HG03060 (cell line): ENCODE measurements around the gene FAM229A.
"Not testable (repeated sequence)": the region's sequence is repeated elsewhere in the genome, so short reads cannot be mapped to it uniquely, and the experiment has no call there.

ENCODE experiments used
- ATAC-seq: cut with Tn5 transposase; IDR thresholded peaks from one replicate; pipeline ENCODE4 v1.9.1; 2021; ENCODE audit warnings: low read depth, moderate number of reproducible peaks; ENCODE audit not compliant: unreplicated experiment

FAM229A gene

GRCh38 chr1:32362474-32363313, at the start of gene FAM229A, which contains the start of gene TSSK3:
TSS of gene FAM229A (minus strand) at chr1:32362485. CDS start at chr1:32362091, 394 bp downstream.
TSS of gene TSSK3 (plus strand) at chr1:32362539. CDS start at chr1:32362702, 163 bp downstream.
- ATAC-seq = no peak

DNA sequence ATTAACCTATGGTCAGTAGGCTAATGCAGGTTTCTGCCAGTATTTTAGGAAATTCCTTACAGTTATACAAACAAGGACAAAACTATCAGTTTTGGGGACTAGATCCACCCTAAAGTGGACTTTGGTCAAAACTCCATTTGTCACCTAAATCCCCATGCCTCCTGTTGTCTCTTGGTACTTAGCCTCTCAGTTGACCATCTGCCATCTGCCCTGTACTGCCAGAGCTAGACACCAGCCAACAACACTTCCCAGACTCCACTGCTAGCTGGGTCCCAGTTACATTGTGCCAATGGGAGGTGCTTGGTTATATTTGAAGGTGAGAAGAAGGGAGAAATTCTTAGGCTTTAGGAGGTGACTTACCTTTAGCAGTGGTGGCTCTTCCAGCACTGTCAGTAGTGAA, 49.0 kb upstream of the FAM229A start:
- no peak for ATAC-seq

GRCh38 chr1:32406629-32407111, 44.4 kb upstream of the FAM229A start:
- no peak for ATAC-seq

GRCh38 chr1:32405672-32406467, 43.6 kb upstream of the FAM229A start:
- no peak for ATAC-seq

- ATAC-seq = no peak
Observed at GRCh38 chr1:32404946-32405345, 42.7 kb upstream of the FAM229A start.

DNA sequence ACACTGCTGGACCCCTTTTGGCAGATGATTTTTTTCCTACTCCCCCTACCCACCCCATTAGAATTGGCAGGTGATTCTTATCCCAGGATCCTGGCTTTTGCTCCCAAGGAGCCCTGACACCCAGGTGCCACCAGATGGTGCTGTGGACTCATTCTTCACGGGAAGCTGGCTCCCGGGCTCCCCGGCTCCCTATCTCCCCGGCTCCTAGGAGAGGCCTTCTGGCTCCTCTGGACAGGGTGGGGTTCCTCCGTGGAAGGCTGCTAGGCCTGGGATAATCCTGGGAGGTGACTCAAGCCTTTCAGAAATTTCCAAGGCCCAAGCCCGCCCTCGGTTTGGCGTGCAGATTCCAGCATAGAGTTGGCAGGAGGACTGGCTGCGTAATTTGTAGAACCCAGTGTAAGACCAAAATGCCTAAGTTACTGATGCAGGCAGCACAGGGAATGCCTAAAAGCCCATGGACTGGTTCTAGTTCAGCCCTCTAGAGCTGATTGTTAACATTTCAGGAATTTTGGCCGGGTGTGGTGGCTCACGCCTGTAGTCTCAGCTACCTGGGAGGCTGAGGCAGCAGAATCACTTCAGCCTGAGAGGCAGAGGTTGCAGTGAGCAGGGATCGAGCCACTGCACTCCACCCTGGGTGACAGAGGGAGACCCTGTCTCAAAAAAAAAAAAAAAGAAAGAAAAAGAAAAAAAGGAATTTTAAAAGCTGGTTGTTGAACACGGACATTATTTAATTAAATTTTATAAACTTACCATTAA, 38.8 kb upstream of the FAM229A start:
- ATAC-seq = no peak

DNA sequence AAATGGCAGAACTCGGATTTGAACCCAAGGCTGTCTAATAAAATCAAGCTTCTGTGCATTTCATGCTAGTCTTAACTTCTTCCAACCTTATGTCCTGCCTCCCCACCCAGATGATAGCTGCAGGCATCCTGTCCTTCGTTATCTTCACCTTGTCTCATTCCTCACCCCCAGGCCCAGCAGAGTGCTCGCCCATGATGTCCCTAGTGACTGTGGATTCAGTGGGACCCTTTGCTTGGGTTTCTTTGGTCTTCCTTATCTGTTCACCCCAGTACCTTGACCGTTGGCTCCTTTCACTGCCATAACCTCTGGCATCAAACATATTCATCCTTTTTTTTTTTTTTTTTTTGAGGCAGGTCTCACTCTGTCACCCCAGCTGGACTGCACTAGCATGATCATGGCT, 37.6 kb upstream of the FAM229A start:
- ATAC-seq = no peak

DNA sequence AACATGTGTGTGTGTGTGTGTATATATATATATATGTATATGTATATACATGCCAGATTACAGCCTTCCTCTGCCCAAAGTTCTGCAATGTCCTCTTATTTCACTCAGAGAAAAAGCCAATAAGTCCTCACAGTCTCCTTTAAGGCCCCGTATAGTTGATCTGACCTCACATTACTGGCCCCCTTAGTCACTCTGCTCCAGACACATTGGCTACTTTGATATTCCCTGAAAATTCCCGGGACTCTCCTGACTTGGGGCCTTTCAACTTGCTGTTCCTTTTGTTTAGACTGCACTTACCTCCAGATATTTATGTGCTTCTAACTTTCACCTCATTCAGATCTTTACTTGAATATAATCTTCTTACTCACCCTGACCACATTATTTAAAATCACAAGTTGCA, 36.1 kb upstream of the FAM229A start:
- no peak for ATAC-seq

DNA sequence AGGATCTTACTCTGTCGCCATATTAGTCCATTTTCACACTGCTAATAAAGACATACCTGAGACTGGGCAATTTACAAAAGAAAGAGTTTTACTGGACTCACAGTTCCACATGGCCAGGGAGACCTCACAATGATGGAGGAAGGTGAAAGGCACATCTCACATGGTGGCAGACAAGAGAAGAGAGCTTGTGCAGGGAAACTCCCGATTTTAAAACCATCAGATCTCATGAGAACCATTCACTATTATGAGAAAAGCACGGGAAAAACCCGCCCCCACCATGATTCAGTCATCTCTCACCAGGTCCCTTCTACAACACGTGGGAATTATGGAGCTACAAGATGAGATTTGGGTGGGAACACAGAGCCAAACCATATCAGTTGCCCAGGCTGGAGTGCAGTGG, 34.2 kb upstream of the FAM229A start:
- ATAC-seq = not testable (repeated sequence)

- no peak for ATAC-seq
Observed at GRCh38 chr1:32394890-32395432, 32.7 kb upstream of the FAM229A start.

- ATAC-seq = peak; percentile 93
Observed at GRCh38 chr1:32394141-32394889, 32.0 kb upstream of the FAM229A start, which contains the start of gene BSDC1. TSS of gene BSDC1 (minus strand) at chr1:32394441. CDS start at chr1:32394414, 27 bp downstream.

DNA sequence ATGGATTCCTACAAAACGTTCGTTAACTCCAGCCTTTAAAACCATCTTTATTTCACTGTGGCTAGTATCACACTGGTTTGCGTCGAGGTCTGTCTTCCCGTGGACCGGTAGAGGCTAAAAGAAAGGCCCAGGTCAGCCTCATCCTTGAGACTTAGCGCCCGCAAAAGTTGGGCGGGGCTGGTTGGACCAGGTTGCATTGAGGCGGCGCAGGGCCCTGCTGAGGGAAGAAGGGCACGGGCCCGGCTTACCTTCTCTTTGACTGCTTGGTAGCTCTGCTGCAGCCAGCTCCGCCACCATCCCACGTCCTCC, 31.5 kb upstream of the FAM229A start:
- ATAC-seq = no peak

- ATAC-seq = no peak
Observed at GRCh38 chr1:32393136-32393535, 30.9 kb upstream of the FAM229A start.

DNA sequence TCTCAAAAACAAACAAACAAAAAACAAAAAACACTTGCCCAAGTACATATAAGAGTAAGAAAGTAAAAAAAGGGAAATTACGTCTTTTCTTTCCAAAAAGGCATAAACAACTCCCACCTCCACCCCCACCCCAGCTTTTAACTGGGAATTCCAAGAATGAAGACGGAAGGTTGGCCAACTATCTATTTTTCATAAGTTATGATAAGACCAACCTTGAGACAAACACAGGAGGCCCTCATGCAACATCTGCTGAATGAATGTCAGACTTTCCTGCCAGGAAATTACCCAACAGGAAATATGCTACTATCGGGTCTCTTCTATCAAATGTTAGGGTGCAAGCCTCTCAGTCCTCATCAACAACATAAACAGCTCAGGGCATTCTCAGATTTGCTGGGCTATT, 30.0 kb upstream of the FAM229A start:
- ATAC-seq = no peak

GRCh38 chr1:32390904-32391870, 28.9 kb upstream of the FAM229A start:
- ATAC-seq = no peak

DNA sequence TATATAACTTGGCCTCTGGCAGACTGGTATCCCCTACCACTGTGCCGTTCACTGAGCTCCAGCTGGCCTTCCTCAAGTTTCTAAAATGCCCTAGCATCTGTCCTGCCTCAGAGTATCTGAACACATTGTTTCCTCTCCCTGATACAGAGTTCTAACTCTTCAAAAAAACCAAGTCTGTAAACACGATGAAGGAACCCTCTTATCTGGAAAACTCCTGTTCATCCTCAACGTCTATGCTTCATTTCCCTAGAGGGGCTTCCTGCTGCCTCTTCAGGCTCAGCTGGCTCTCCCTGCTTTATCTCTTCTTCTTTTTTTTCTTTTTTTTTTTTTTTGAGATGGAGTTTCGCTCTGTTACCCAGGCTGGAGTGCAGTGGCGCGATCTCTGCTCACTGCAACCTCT, 26.4 kb upstream of the FAM229A start:
- no peak for ATAC-seq

DNA sequence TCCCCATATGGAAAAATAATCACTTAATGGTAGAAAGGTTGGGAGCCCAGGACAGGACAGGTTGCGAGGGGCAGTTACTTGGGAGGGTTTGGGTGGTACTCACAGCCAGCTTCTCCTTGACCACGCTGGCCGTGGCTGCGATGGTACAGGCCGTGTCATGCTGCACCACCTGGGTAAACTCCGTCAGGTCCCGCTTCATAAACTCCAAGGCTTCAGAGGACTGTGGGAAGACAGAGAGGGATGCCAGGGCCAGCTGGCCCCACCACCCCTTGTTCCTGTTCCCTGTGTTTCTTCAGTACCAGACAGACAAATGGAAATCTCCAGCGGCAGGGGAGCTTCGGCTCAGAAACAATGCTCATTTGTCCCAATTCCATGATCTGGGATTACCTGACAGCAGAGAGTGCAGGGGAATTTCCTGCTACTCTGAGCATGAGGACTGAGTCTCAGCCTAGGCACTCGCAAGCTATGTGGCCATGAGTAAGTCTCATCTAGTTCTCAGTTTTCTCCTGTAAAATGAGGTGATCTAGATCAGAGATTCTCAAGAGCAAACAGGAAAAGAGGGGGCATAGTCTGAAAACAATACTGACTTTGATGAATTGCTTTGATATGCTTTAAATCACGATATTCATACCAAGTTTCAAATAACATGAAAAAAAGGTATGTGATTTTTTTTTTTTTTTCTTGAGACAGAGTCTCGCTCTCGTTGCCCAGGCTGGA, 24.5 kb upstream of the FAM229A start:
- ATAC-seq = no peak

- no peak for ATAC-seq
Observed at GRCh38 chr1:32380057-32380456, 17.8 kb upstream of the FAM229A start.
